Umbilical cord (tissue), 2 donors: ENCODE data around the gene TBL2. TPM values are rescaled to one million over a fixed set of nuclear protein-coding genes. Genes with fewer than 3 reads are reported as not detected.
A peak's percentile ranks its signal among the peaks of the same experiment; 100 is the strongest.
"Not testable (repeated sequence)": the region's sequence is repeated elsewhere in the genome, so short reads cannot be mapped to it uniquely, and the experiment has no call there.

Source experiments
- DNase-seq: peaks from one replicate; pipeline ENCODE4 v3.0.0-alpha.2; 2015; ENCODE audit warnings: low spot score
- total RNA-seq: library from RNA; depleted of rRNA; stranded (reverse); fragments of >200 nt; gene quantifications from one replicate; pipeline ENCODE4 v1.2.3, GENCODE V29; 2014; ENCODE audit warnings: low replicate concordance; ENCODE audit not compliant: insufficient read depth

The TBL2 gene, protein sequence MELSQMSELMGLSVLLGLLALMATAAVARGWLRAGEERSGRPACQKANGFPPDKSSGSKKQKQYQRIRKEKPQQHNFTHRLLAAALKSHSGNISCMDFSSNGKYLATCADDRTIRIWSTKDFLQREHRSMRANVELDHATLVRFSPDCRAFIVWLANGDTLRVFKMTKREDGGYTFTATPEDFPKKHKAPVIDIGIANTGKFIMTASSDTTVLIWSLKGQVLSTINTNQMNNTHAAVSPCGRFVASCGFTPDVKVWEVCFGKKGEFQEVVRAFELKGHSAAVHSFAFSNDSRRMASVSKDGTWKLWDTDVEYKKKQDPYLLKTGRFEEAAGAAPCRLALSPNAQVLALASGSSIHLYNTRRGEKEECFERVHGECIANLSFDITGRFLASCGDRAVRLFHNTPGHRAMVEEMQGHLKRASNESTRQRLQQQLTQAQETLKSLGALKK
- total RNA-seq = 19.7 TPM

- DNase-seq = peak; percentile 99
Measured at GRCh38 chr7:73578342-73579128, at the start of gene TBL2. TBL2 (minus strand) TSS chr7:73578579; CDS start chr7:73578549, 30 bp downstream.

GRCh38 chr7:73626814-73627213 is 48.4 kb upstream of the TBL2 start:
- no peak for DNase-seq

DNA sequence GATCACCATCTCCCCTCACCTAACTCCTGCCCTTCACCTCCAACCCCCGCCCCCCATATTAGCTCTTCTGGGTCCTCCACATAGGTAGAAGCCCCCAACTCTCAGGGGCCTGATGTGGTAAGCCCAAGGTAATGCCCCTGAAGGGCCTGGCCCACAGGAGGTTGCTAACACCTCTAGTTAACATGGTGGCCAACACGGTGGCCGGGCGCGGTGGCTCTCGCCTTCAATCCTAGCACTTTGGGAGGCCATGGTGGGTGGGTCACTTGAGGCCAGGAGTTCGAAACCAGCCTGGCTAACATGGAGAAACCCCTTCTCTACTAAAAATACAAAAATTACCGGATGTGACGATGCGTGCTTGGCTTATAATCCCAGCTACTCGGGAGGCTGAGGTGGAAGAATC is 46.9 kb upstream of the TBL2 start:
- no peak for DNase-seq

DNA sequence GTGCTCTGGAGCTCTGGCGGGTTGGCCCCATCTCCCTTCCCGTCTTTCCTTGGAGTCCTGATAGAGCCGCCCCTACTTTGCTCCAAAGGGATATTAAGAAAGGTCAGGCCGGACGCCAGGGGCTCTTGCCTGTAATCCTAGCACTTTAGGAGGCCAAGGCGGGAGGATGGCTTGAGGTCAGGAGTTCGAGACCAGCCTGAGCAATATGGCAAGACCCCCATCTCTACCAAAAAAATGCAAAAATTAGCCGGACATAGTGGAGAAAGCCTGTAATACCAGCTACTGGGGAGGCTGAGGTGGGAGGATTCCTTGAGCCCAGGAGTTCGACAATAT is 46.3 kb upstream of the TBL2 start:
- no peak for DNase-seq

- DNase-seq = peak; percentile 31
Measured at GRCh38 chr7:73623798-73624668, 45.7 kb upstream of the TBL2 start, which contains the start of gene MLXIPL. MLXIPL (minus strand) TSS chr7:73624522; CDS start chr7:73624492, 30 bp downstream.

DNA sequence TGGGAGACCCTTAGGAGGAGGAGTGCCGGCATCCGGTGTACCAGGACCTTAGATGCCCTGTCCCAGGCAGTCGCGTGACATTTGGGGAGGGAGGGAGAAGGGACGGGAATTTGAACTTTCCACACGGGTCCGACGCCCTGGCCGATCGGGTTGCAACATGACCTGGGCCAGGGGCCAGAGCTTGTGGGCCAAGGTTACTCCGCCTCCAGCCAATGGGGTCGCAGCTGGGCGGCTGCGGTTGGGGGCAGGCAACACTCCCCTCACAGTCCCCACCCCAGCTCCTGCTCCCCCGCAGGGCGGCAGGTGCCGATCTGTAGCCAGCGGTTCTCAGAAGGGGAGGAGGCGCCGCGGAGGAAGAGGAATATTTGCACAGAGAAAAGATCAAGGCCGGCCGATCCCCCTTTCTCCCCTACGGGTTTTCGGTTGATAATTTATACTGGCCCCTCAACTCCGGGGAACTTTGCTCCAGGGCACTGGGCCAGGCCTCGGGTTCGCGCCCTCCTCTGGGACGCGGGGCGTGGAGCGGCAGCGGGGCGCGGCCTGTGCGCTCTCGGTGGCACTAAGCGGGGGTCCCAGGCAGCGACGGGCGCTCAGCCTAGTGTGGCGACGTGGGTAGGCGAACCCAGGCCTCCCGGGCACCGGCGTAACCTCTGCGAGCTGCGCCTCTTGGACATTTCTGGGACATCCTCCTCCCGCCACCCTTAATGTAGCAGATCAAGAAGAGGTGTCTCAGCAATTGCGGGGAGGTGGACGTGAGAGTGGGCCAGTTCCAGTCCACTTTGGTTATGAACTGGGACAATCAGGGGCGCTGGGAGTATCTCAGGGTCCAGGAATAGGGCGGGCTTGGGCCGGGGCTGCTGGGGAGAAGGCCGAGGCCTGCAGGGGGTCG is 44.8 kb upstream of the TBL2 start:
- no peak for DNase-seq

DNA sequence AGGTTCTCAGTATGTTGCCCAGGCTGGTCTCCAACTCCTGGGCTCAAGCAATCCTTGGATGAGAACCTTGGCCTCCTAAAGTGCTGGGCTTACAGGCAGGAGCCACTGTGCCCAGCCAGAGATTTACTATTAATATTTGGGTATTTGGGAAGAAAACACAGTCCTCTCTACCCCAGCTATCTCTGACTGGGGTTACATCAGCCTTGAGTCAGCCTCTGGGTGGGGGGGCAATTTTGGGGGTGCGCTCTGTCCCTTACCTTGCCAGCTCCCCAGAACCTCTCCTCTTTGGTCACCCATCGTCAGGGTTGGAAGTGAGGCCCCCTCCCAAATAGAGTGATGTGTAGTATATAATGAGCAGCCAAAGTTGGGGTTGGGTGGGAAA is 44.1 kb upstream of the TBL2 start:
- no peak for DNase-seq

GRCh38 chr7:73621168-73622063 is 43.0 kb upstream of the TBL2 start:
- no peak for DNase-seq

DNA sequence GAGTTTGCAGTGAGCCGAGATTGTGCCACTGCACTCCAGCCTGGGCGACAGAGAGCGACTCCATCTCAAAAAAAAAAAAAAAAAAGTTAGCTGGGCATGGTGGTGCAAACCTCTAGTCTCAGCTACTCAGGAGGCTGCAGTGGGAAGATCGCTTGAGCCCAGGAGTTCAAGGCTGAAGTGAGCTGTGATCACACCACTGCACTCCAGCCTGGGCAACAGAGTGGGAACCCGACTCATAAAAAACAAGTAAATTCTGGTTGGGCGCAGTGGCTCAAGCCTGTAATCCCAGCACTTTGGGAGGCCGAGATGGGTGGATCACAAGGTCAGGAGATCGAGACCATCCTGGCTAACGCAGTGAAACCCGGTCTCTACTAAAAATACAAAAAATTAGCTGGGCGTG is 41.0 kb upstream of the TBL2 start:
- DNase-seq = not testable (repeated sequence)

- no peak for DNase-seq
Measured at GRCh38 chr7:73618538-73618937, 40.2 kb upstream of the TBL2 start.

DNA sequence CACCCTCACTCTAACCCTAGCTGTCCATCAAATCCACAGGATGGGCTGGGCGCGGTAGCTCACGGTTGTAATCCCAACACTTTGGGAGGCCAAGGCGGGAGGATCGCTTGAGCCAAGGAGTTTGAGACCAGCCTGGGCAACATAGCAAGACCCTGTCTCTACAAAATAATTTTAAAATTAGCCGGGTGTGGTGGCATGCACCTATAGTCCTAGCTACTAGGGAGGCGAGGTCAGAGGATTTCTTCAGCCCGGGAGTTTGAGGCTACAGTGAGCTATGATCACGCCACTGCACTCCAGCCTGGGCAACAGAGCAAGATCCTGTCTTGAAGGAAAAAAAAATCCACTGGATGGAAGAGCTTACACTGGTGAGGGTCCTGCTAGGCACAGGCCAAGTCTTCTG is 39.1 kb upstream of the TBL2 start:
- not testable (repeated sequence) for DNase-seq

DNA sequence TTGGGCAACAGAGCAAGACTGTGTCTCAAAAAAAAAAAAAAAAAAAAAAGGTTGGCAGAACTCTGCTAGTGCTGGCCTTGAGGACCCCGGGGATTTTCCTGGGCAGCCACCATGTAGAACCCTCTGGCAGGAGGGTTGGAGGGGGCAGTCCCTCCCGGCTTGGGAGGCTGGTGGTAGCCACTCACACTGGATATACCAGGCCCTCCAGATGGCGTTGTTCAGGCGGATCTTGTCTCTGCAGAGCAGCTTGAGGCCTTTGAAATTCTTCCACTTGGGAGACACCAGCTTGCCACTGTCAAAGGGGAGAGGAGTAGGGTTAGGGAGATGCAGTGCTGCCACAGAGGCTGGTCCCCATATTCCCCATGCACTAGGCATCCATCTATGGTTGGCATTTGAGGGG is 37.5 kb upstream of the TBL2 start:
- DNase-seq = no peak

- not testable (repeated sequence) for DNase-seq
Measured at GRCh38 chr7:73614937-73615336, 36.6 kb upstream of the TBL2 start.

- DNase-seq = no peak
Measured at GRCh38 chr7:73613954-73614735, 35.8 kb upstream of the TBL2 start.

GRCh38 chr7:73612598-73613269 is 34.4 kb upstream of the TBL2 start:
- no peak for DNase-seq

DNA sequence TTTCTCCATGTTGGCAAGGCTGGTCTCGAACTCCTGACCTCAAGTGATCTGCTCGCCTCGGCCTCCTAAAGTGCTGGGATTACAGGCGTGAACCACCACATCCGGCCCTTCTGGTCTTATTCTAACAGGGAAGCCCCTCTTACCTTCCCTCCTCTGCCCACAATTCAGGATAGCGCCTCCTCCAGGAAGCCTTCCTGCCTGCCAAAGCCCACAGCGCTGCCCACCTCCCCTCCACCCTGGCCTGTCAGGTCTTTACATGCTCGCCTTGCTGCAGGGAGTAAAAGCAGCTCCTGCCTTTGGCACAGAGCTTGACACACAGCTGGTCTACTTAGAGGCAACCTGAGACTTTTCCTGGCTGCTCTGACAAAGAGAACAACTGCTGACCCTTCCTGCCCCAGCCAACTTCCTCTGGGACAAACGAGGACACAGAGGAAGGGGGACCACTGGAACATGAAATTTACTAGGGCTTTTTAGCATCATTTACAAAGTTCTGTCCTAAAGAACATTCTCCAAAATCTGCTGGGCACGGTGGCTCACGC is 32.7 kb upstream of the TBL2 start:
- no peak for DNase-seq

GRCh38 chr7:73610105-73610504 is 31.7 kb upstream of the TBL2 start:
- no peak for DNase-seq

- not testable (repeated sequence) for DNase-seq
Measured at GRCh38 chr7:73607692-73607983, 29.3 kb upstream of the TBL2 start.
